ENCODE data around the gene NFAM1. TPM values are rescaled to one million over a fixed set of nuclear protein-coding genes. Genes with fewer than 3 reads are reported as not detected.

Gene NFAM1
- total RNA-seq, 3 donors from 2014 or later (not counting 1 experiment from before 2014, with no cell fraction given), result 2.4 to 7.8 (median 3.6) TPM

Other genes with a start within 250 kb of the NFAM1 start
- 10 to 100 TPM; 57.8 to 70.8 (median 69.1) TPM for gene TCF20, start 161.8 kb downstream of the NFAM1 start, total RNA-seq
- 10 to 100 TPM; 31.3 to 43.0 (median 37.7) TPM for gene RRP7A, start 87.4 kb upstream of the NFAM1 start, total RNA-seq
- under 1 TPM in 2 of 3 donors, not detected in 1; 0.23 to 0.48 TPM for gene SERHL2, start 121.6 kb upstream of the NFAM1 start, total RNA-seq
- 10 to 100 TPM; 66.1 to 82.8 (median 70.8) TPM for gene POLDIP3, start 182.5 kb upstream of the NFAM1 start, total RNA-seq
- 1 to 10 TPM; 4.5 to 6.4 (median 6.1) TPM for gene ATP5MGL, start 208.2 kb upstream of the NFAM1 start, total RNA-seq
- gene CYB5R3, start 217.0 kb upstream of the NFAM1 start, total RNA-seq, result 10 to 100 TPM; 55.7 to 72.6 (median 68.0) TPM